A549 (cell line): ENCODE data around the gene HERPUD2.
"Not testable (repeated sequence)": the region's sequence is repeated elsewhere in the genome, so short reads cannot be mapped to it uniquely, and the experiment has no call there.

Source experiments
- CEBPB ChIP-seq, 2 experiments: fragments of >200 bp in 1 of 2; sonication (Bioruptor Twin) in 1 of 2; formaldehyde crosslinking in 1 of 2; IDR thresholded peaks; 2 replicates each; pipeline ENCODE4 v1.6.1; 2012 to 2016
- CHD2 ChIP-seq: fragments of 150-350 bp; IDR thresholded peaks from 2 replicates; pipeline ENCODE4 v1.6.1; 2014; ENCODE audit warnings: low read length; ENCODE audit not compliant: partially characterized antibody
- EP300 ChIP-seq, 2 experiments: fragments of >200 bp; sonication (Bioruptor Twin); formaldehyde crosslinking; IDR thresholded peaks; 2 replicates in 1 of 2; 3 replicates in 1 of 2; pipeline ENCODE4 v1.6.1; 2016 to 2017
- POLR2A ChIP-seq: IDR thresholded peaks from 2 replicates; pipeline ENCODE4 v1.6.1; 2012; ENCODE audit warnings: mild to moderate bottlenecking, low read length
- RNF2 ChIP-seq: fragments of 200-600 bp; sonication (generic); IDR thresholded peaks from 2 replicates; pipeline ENCODE4 v1.6.1; 2016; ENCODE audit warnings: low read depth, mild to moderate bottlenecking, antibody characterized with exemption, moderate library complexity, borderline replicate concordance
- SMC3 ChIP-seq: fragments of >200 bp; sonication (Bioruptor Twin); formaldehyde crosslinking; IDR thresholded peaks from 3 replicates; pipeline ENCODE4 v1.6.1; 2018; ENCODE audit warnings: inconsistent platforms
- TF ChIP-seq, protein P1 (sequence below): fragments of >200 bp; sonication (Bioruptor Twin); formaldehyde crosslinking; IDR thresholded peaks from 3 replicates; pipeline ENCODE4 v1.5.1; 2016
- TF ChIP-seq, protein P2 (sequence below): fragments of 150-350 bp; IDR thresholded peaks from 2 replicates; pipeline ENCODE4 v1.6.1; 2014; ENCODE audit warnings: low read depth, mild to moderate bottlenecking, low read length
- TF ChIP-seq, protein P3 (sequence below): fragments of 250-450 bp; sonication (Bioruptor Pico); IDR thresholded peaks from 2 replicates; pipeline ENCODE4 v1.5.0; 2021; ENCODE audit warnings: mild to moderate bottlenecking, moderate library complexity, borderline replicate concordance
- TF ChIP-seq, protein P4 (sequence below): fragments of >200 bp; sonication (Bioruptor Twin); formaldehyde crosslinking; IDR thresholded peaks from 3 replicates; pipeline ENCODE4 v1.6.1; 2016

DNA sequence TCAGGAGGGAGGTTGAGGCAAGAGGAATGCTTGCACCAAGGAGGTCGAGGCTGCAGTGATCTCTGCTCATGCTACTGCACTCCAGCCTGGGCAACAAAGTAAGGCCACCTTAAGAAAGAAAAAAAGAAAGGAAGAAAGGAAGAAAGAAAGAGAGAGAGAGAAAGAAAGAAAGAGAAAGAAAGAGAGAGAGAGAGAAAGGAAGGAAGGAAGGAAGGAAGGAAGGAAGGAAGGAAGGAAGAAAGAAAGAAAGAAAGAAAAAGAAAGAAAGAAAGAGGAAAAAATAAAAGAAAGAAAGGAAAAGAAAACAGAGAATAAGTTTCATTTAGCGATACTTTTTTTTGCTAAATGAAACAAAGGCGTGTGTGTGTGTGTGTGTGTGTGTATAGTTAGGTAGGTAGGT, 110.4 kb downstream of the HERPUD2 start:
- TF ChIP-seq, protein P1, sequence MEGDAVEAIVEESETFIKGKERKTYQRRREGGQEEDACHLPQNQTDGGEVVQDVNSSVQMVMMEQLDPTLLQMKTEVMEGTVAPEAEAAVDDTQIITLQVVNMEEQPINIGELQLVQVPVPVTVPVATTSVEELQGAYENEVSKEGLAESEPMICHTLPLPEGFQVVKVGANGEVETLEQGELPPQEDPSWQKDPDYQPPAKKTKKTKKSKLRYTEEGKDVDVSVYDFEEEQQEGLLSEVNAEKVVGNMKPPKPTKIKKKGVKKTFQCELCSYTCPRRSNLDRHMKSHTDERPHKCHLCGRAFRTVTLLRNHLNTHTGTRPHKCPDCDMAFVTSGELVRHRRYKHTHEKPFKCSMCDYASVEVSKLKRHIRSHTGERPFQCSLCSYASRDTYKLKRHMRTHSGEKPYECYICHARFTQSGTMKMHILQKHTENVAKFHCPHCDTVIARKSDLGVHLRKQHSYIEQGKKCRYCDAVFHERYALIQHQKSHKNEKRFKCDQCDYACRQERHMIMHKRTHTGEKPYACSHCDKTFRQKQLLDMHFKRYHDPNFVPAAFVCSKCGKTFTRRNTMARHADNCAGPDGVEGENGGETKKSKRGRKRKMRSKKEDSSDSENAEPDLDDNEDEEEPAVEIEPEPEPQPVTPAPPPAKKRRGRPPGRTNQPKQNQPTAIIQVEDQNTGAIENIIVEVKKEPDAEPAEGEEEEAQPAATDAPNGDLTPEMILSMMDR = not testable (repeated sequence)
- TF ChIP-seq SMC3; POLR2A; CHD2; CEBPB (IDR thresholded peaks at IDR 0.05); RNF2; EP300 (IDR thresholded peaks at IDR 0.05): not testable (repeated sequence)
- TF ChIP-seq, protein P2, sequence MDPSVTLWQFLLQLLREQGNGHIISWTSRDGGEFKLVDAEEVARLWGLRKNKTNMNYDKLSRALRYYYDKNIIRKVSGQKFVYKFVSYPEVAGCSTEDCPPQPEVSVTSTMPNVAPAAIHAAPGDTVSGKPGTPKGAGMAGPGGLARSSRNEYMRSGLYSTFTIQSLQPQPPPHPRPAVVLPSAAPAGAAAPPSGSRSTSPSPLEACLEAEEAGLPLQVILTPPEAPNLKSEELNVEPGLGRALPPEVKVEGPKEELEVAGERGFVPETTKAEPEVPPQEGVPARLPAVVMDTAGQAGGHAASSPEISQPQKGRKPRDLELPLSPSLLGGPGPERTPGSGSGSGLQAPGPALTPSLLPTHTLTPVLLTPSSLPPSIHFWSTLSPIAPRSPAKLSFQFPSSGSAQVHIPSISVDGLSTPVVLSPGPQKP = not testable (repeated sequence)
- TF ChIP-seq, protein P3, sequence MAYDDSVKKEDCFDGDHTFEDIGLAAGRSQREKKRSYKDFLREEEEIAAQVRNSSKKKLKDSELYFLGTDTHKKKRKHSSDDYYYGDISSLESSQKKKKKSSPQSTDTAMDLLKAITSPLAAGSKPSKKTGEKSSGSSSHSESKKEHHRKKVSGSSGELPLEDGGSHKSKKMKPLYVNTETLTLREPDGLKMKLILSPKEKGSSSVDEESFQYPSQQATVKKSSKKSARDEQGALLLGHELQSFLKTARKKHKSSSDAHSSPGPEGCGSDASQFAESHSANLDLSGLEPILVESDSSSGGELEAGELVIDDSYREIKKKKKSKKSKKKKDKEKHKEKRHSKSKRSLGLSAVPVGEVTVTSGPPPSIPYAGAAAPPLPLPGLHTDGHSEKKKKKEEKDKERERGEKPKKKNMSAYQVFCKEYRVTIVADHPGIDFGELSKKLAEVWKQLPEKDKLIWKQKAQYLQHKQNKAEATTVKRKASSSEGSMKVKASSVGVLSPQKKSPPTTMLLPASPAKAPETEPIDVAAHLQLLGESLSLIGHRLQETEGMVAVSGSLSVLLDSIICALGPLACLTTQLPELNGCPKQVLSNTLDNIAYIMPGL (CRISPR knock-in tag) = not testable (repeated sequence)
- TF ChIP-seq, protein P4, sequence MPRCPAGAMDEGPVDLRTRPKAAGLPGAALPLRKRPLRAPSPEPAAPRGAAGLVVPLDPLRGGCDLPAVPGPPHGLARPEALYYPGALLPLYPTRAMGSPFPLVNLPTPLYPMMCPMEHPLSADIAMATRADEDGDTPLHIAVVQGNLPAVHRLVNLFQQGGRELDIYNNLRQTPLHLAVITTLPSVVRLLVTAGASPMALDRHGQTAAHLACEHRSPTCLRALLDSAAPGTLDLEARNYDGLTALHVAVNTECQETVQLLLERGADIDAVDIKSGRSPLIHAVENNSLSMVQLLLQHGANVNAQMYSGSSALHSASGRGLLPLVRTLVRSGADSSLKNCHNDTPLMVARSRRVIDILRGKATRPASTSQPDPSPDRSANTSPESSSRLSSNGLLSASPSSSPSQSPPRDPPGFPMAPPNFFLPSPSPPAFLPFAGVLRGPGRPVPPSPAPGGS = not testable (repeated sequence)
